ENCODE measurements around the gene PRMT3. TPM values are rescaled to one million over a fixed set of nuclear protein-coding genes. Genes with fewer than 3 reads are reported as not detected.
A peak's percentile ranks its signal among the peaks of the same experiment; 100 is the strongest.
"Not testable (repeated sequence)": the region's sequence is repeated elsewhere in the genome, so short reads cannot be mapped to it uniquely, and the experiment has no call there.

PRMT3 gene
- total RNA-seq, 1 experiment from 2014 or later = 18.3 TPM

DNA sequence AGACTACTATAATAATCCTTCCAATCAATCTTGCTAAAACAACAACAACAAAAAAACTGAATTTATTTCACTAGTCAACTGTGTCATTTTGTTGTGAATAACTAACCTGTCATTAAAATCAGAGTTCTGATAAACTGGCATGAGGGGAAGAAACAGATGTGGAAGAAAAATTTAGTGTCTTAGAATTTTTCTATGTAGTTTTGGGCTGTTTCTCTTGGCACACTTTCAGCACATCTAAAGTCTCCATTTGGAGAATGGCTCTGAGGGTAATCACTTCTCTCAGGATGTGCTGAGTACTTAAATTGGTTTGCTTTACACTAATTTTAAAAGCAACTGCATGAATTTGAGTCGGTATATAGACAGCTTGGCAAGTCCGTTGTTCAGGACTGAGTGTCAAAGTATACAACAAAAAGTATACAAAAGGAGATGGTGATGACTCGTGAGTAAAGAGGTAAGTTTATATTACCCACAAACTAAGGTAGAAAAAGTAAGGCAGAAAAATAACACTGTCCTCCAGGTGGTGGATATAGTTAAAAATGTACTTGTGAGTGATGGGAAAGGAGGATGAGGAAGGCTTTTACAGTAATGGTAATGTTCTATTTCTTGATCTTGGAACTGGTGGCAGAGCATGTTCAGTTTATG lies 13.8 kb upstream of the PRMT3 start:
- no peak for DNase-seq (ENCODE audit: low read depth)

DNA sequence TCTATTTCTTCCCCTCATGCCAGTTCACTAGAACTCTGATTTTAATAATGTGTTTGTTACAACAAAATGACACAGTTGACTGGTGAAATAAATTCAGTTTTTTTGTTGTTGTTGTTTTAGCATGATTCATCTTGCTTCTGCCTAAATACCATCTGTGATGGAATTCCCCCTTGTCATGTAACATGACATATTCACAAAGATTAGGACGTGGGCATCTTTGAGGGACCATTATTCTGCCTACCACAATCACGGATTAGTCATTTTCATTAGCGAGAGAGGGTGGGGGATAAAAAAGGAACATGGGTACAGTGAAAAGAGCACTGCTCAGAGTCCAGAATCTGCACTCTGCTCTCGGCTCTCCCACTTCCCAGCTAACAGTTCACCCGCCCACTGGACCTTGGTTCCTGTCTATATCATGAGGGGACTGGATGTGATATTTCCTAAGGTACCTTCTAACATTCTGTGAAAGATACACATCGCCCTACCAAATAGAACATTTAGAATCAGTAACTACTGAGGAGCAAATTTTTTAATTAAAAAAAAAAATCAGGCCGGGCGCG lies 12.7 kb upstream of the PRMT3 start:
- DNase-seq (ENCODE audit: low read depth) = peak; percentile 31

DNA sequence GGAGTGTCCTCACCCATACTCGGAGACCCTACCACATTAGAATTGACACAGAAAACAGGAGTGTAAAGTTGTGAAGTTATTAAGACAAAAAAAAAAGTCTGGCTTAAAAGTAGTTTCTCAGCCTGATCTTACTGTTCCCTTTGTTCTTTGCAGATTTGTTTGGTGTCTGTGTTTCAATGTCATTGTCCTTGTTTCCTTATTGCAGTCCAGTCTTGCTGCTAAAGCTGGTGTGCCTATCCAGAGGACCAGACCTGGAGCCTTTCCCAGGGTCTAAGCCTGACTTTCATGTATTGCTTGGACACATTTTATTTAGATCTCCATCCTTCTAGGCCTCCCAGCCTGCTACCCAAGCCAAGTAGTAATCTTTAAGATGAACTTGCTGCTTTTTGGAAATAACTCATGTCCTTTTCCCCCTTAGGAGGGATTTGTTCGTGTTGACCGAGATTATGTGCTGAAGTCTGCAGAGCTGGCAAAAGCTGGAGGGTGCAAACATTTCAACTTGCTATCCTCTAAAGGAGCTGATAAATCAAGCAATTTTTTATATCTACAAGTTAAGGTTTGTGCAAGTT lies 11.3 kb upstream of the PRMT3 start:
- DNase-seq (ENCODE audit: low read depth) = no peak

DNA sequence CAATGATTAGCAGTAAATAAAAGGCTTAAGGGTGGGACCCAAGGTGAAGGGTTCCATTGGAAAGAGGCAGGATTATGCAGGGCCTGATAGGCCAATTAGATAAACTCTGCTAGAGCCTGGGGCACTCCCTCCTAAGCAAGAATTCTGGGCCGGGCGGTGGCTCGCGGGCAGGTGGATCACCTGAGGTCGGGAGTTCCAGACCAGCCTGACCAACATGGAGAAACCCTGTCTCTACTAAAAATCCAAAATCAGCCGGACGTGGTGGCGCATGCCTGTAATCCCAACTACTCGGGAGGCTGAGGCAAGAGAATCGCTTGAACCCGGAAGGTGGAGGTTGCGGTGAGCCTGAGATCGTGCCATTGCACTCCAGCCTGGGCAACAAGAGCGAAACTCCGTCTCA lies 1.5 kb upstream of the PRMT3 start:
- not testable (repeated sequence) for DNase-seq (ENCODE audit: low read depth)

DNA sequence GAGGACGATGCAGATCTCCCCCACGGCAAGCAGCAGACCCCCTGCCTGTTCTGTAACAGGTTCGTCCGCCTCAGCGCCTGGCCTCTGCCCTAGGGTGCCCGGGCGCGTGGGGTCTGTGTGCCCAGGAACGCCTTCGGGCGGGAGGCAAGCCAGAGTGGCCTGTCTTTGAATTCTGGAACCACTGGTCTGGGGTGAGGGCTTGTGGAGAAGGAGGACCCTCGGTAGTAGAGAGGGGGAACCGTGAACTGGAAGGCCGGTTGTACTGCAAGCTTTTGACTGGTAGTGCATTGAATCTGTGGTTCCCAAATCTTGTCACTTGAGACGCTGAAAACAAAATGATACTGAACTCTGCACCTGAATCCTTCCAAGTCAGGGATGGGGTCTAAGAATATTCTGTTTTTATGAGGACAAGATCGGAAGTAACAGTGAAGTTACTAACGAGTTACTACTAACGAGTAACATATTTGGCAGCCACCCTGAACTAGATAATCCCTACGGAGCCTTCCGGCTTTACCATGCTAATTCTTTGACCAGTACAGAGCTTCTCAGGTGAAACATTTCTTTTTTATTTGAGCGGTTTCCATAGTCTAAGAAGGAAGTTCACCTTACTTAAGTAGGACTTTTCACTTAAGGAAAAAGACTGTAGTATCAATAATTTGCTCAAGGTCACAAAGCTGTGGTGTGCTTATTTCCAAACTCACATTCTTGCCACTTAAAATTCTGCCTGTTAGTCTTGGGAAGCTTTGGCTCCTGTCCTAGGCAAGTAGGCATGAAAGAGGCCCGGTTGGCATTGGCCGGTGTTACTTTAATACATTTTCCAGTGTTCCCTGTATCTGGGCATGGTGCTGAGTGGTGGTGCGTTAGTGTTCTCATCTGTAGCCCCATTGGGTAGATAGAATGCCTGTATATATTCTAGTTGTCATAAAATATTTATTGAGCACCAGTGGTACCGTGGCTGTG lies 860 bp downstream of the PRMT3 start:
- DNase-seq (ENCODE audit: low read depth) = peak; percentile 5

DNA sequence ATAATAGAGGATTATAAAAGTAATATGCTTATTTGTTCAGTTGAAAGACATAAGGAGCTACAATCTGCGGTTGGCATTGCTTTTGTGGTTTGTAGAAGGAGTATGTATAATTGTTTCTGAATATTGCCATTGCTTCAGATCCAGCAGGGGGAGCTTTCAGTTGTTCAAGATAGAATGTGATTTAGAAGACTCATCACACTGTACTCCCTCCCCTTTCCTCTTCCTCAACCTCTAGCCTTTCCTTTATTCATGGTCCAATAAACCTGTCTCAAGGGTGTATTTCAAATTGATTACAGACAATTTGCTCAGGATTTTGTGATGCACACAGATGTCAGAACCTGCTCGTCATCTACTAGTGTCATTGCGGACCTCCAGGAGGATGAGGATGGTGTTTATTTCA lies 9.8 kb downstream of the PRMT3 start:
- DNase-seq (ENCODE audit: low read depth) = peak; percentile 58

DNA sequence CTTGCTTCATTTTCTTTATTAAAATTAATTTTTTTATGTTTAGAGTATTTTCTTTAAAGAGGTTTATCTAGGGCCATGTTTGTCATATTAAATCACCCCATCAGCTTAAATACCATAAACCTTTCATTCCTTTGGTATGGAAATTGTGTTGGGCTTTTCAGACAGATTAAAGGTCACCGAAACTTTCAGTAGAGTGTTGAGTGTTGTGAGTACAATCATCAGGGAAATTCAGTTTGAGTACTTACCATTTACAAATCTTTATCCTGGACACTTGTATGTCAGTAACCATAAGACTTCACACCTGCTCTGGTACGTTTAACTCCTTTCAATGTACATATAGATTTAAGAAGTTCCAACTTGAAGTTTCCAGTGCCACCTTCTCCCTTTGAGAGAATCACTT lies 12.0 kb downstream of the PRMT3 start:
- no peak for DNase-seq (ENCODE audit: low read depth)

DNA sequence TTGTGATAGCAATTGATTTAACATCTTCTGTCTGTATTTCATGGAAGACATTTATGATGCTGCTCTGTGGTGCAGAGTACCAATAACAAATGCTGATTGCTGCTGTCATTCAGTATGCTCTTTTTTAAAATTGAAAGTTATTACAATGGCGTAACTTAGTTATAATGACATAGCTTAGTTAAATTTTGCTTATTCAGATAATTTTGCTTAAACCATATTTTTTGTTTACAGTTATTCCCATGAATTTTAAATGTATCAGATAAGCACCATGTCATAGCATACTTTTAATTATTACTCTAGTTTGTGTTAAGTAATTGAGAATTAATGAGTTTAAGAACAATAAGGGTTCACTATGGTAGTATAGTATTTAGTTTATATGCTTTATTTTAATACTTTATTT lies 15.5 kb downstream of the PRMT3 start:
- no peak for DNase-seq (ENCODE audit: low read depth)

DNA sequence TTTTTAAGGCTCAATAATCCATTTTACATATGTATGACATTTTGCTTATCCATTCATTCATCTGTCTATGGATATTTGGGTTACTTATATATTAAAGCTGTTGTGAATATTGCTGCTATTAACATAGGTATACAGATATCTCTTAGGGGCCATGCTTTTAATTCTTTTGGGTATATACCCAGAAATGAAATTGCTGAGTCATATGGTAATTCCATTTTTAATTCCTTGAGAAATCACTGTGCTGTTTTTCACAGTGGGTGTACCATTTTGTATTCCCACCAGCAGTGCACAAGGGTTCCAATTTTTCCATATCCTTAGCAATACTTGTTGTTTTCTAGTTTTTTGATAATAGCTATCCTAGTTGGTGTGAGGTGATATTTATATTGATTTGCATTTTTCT lies 19.0 kb downstream of the PRMT3 start:
- no peak for DNase-seq (ENCODE audit: low read depth)

DNA sequence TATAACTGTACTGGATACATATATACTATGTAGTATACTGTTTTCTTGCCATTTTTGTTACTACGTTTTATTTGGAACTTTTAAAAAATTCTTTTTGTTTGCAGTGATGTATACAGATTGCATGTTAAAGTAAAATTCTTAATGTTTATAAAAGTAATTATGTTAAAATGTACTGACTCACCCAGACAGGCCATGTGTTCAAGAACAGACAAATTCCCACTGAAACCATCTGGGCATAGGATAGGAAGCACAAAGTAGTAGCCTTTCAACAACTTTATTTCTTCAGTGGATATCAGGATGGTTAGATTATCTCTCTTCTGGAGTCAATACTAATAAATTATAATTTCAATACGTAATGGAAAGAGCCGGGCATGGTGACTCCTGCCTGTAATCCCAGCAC lies 19.8 kb downstream of the PRMT3 start:
- no peak for DNase-seq (ENCODE audit: low read depth)

DNA sequence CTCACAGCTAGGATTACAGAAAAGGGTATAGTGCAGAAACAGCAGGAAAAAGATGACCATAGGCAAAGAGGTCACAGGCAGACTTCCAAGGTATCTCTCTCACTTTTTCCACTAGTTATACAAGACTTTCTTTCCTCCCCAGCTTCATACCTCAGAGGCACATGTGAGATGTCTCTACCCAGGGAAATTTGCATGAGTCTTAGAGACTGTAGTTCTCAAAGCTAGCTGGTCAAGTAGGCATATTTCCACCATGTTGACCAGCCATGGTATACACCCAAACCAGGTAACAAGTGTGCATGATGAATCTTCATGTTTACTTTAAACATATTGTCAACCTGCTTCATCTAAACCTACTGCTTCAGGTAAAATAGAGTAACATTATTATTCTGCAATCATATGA lies 27.9 kb downstream of the PRMT3 start:
- DNase-seq (ENCODE audit: low read depth) = no peak

DNA sequence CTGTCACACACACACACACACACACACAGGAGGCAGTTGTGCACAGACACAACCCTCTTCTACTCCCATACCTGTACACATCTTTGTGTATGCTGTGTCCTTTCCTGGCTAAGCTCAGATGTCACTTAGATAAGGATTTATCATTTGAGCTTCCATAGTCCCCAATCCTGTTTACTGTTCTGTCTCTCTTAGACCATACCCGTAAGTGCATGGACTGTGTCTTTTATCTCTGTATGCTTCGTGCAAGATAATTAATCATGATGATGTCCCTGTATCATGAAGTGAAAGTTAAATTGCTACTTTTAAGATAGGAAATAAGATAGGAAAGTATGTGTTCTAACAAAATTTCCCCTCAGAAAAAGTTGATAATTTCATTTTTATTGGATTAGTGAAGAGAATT lies 30.3 kb downstream of the PRMT3 start:
- DNase-seq (ENCODE audit: low read depth) = no peak

DNA sequence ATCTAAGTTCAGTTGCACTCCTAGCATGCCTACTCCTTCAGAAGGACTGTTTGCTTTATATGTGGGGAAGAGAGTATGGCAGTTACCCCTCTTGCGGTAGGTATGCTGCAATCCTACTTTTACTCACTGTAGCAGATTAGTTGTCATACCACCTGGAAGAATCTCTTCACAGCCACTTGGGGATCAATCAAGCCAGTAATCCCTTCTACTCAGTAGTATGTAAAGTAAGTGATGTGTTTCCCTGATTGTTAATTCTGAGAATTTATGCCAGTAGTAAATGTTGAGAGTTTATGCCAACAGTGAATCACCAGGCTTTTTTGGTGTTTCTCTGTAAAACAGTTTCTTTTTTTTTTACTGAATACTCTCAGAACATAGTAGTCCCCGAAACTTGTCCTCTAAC lies 34.4 kb downstream of the PRMT3 start:
- DNase-seq (ENCODE audit: low read depth) = no peak

DNA sequence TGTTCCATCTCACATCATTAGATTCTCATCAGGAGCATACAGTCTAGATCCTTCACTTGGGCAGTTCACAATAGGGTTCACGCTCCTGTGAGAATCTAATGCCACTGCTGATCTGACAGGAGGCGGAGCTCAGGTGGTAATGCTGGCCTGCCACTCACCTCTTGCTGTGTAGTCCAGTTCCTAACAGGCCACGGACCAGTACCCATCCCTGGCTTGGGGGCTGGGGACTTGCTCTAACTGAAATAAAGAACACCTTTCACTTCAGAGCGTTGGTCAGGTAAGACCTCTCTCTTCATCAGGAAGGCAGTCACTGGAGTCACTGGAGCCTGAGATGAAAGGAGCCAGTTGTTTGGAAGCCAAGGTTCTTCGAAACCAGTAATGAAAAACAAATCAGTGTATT lies 41.7 kb downstream of the PRMT3 start:
- no peak for DNase-seq (ENCODE audit: low read depth)

DNA sequence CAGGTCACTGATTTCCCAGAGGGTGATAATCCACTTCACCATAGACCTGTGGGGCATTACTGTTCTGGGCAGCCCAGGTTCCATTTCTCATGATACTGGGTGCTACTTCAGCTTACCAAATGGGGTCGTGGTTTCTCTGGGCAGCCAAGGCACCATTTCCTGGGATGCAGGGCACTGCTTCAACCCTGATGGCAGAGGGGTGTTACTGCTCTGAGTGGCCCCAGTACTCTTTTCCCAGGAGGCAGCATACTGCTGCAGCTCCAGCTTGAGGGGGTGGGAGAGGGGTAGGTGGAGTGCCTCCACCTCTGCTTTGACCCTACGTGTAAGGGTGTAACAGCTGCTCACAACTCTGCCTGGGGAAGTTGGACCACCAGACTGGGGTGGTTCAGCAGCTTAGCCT lies 51.1 kb downstream of the PRMT3 start:
- DNase-seq (ENCODE audit: low read depth) = no peak

DNA sequence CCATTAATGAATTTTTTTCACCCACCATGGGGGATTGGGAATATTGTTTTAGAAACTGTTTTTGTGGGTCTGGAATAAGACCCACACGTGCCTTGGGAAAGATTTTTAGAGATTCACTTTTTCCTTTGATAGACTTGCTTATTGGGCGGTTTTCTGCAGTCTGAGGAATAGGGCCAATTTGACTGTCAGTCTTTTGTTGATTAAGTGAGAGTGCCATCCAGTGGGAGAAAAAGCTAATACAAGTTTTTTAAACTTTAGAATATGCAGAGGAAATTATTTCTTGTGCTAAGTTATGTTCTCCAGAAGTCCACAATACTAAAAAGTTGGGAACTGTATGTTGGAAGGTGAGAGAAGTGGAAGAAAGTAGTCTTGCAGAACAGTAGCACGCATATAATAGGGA lies 56.1 kb downstream of the PRMT3 start:
- DNase-seq (ENCODE audit: low read depth) = peak; percentile 26

DNA sequence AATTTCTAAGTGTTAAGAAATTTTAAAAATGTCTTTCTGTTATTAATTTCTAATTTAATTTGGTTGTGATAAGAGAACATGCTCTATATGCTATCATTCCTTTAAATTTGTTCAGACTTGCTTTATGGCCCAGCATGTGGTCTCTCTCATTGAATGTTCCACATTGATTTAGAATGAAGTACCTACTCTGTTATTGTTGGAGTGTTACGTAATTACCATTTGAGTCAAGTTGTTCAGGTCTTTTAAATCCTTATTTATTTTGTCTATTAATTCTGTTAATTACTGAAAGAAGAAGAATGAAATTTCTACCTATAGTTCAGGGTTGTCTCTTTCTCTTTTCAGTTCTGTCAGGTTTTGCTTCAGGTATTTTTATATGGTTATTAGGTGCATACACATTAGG lies 57.0 kb downstream of the PRMT3 start:
- DNase-seq (ENCODE audit: low read depth) = no peak

DNA sequence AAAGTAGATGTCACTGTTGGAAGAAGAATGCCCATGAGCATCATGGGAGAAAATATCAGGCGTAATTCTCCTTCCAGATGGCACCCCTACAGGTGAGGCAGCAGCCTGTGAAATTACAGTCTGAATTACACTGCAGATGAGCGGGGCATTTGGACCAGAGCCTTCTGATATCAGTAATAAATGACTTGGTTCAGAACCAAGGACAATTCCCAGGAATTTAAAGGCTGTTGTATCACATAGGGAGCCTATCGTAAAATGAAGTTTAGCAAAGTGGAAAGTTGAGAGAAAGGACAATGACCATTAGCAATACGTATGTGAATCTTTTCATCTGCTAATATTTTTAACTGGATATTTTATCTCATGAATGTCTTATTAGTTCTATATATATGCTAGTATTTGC lies 61.3 kb downstream of the PRMT3 start:
- no peak for DNase-seq (ENCODE audit: low read depth)

DNA sequence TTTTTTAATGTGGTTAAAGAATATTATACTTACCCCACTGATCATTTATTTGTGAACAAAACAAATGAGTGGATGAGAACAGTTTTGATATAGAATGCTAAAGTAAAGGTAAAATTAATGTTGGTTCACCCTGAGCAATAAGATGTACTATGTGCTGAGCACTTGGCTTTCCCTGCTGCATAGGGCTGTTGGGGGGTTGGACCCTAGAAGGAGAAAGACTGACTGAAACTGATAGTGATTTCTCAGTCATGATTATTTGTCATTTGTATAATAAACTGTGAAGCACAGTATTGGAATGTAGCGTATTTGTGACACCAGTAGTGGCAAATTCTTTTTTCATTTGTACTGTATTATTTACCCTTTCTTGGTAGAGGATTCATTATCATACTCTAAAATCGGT lies 63.3 kb downstream of the PRMT3 start:
- DNase-seq (ENCODE audit: low read depth) = no peak

DNA sequence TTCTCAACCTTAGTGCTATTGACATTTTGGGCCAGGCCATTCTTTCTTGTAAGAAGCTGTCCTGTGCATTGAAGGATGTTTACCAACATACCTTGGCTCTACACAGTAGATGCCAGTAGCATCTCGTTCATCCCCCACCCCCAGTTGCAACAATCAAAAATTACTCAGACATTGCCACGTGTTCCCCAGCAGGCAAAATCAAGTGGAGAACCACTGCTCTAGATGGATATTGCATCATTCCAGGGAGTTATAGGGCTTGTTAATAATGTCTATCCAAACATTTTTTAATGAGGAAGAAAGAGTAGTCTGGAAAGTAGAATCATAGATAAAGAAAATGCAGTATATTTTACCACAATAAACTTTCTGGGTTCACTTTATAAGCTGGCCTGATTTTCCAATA lies 64.1 kb downstream of the PRMT3 start:
- peak; percentile 11 for DNase-seq (ENCODE audit: low read depth)

DNA sequence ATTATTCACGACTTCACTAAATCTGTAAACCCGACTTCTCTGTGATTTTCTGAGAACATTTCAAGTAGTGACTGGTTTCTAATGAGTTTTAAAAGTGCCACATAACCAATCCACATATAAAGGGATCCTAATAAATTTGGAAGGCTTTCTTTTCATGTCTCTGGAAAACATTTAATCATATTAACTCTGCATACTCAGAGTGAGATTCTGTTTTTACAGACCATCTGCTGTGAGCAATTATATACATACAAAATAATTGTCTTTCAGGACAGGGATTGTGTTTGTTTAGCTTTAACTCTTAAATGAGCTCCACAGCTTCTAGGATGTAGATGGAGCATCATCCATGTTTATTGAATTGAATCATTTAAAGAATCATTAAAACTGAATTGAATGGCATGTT lies 65.1 kb downstream of the PRMT3 start:
- DNase-seq (ENCODE audit: low read depth) = no peak

DNA sequence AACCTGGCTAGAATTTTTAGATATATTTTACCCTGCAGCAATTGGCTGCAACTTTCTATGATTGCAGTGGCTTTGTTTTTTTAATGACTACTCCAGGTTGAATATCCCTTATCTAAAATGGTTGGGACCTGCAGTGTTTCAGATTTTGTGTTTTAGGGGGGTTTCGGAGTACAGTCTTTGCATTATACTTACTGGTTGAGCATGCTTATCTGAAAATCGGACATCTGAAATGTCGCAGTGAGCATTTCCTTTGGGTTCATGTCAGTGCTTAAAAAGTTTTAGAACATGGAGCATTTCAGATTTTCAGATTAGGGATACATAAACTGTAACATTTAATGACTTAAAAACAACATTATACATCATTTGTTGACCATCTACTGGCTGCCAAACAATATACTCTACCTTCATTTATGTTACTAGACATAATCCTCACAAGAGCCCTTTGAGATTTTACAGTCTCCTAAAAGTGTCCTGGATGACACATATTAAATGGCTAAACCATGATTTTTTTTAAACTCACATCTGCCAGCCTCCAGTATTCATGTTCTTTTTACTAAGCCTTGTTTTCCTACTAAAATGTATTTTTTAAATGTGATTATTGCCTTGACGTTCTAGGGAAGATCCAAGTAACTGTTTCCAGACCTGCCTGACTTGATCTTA lies 66.3 kb downstream of the PRMT3 start:
- no peak for DNase-seq (ENCODE audit: low read depth)
